ENCODE results near the gene FRRS1. TPM values are rescaled to one million over a fixed set of nuclear protein-coding genes. Genes with fewer than 3 reads are reported as not detected.

FRRS1 gene
- polyA plus RNA-seq, 1 donor from 2014 or later = not detected

GRCh38 chr1:99758073-99758511, 8.3 kb downstream of the FRRS1 start:
- no peak overlapping the region for H3K9ac ChIP-seq (ENCODE audit: low read length)
- no peak overlapping the region for H3K4me3 ChIP-seq (ENCODE audit: low read length)
- no peak overlapping the region for H2AFZ ChIP-seq (ENCODE audit: low read depth, low read length)
- H3K27me3 ChIP-seq (ENCODE audit: insufficient read depth, low read depth, low read length) = no peaks in the 10 kb centered on the region
- H4K20me1 ChIP-seq (ENCODE audit: insufficient read depth) = no peaks in the 10 kb centered on the region
- no peaks in the 10 kb centered on the region for H3K9me2 ChIP-seq (ENCODE audit: insufficient read depth, low read length)
- H3K4me2 ChIP-seq (ENCODE audit: low read length) = no peak overlapping the region
- TF ChIP-seq TAF1 (IDR thresholded peaks at IDR 0.05; ENCODE audit: low read depth) = no peak
- H3K36me3 ChIP-seq (ENCODE audit: insufficient read depth, low read length) = no peaks in the 10 kb centered on the region
- no peaks in the 10 kb centered on the region for H3K79me2 ChIP-seq (replicated peaks; ENCODE audit: insufficient read depth, low read length)
- no peaks in the 10 kb centered on the region for H3K9me3 ChIP-seq (ENCODE audit: low read length)
- no peaks in the 10 kb centered on the region for H3F3A ChIP-seq (ENCODE audit: insufficient read depth, low read length, poor library complexity, severe bottlenecking)
- no peak overlapping the region for H3K27ac ChIP-seq (ENCODE audit: low read length)

- H3K36me3 ChIP-seq (ENCODE audit: insufficient read depth, low read length) = no peaks in the 10 kb centered on the region
- H3K4me3 ChIP-seq (ENCODE audit: low read length) = no peak overlapping the region
- H3K27ac ChIP-seq (ENCODE audit: low read length) = no peak overlapping the region
- H3K27me3 ChIP-seq (ENCODE audit: insufficient read depth, low read depth, low read length) = no peaks in the 10 kb centered on the region
- no peaks in the 10 kb centered on the region for H4K20me1 ChIP-seq (ENCODE audit: insufficient read depth)
- no peak overlapping the region for H2AFZ ChIP-seq (ENCODE audit: low read depth, low read length)
- H3K79me2 ChIP-seq (replicated peaks; ENCODE audit: insufficient read depth, low read length) = no peaks in the 10 kb centered on the region
- TF ChIP-seq POLR2AphosphoS5 (IDR thresholded peaks at IDR 0.05) (no peak), CTCF (IDR thresholded peaks at IDR 0.05; ENCODE audit: poor library complexity, severe bottlenecking) (no peak), EZH2 (IDR thresholded peaks at IDR 0.05; ENCODE audit: borderline replicate concordance, insufficient read depth, low read length, poor library complexity, severe bottlenecking) (no peak), MXI1 (conservative IDR thresholded peaks at IDR 0.05; ENCODE audit: poor library complexity, severe bottlenecking) (no peak), REST (IDR thresholded peaks at IDR 0.05; ENCODE audit: borderline replicate concordance) (no peak), EP300 (conservative IDR thresholded peaks at IDR 0.05; ENCODE audit: poor library complexity, severe bottlenecking) (no peak), TAF1 (IDR thresholded peaks at IDR 0.05; ENCODE audit: low read depth) (no peak), RAD21 (conservative IDR thresholded peaks at IDR 0.05) (no peak), SMC3 (conservative IDR thresholded peaks at IDR 0.05; ENCODE audit: poor library complexity) (no peak)
- no peak overlapping the region for H3K4me2 ChIP-seq (ENCODE audit: low read length)
- H3K9me2 ChIP-seq (ENCODE audit: insufficient read depth, low read length) = no peaks in the 10 kb centered on the region
- H3K9ac ChIP-seq (ENCODE audit: low read length) = no peak overlapping the region
- H3K9me3 ChIP-seq (ENCODE audit: low read length) = no peaks in the 10 kb centered on the region
- no peaks in the 10 kb centered on the region for H3F3A ChIP-seq (ENCODE audit: insufficient read depth, low read length, poor library complexity, severe bottlenecking)
Observed at GRCh38 chr1:99756598-99756997, 9.8 kb downstream of the FRRS1 start.

GRCh38 chr1:99755664-99756063, 10.8 kb downstream of the FRRS1 start:
- Histone ChIP-seq H3K9ac (ENCODE audit: low read length) (no peak overlapping the region), H3F3A (ENCODE audit: insufficient read depth, low read length, poor library complexity, severe bottlenecking) (no peaks in the 10 kb centered on the region), H3K4me3 (ENCODE audit: low read length) (no peak overlapping the region), H3K36me3 (ENCODE audit: insufficient read depth, low read length) (no peaks in the 10 kb centered on the region), H4K20me1 (ENCODE audit: insufficient read depth) (no peaks in the 10 kb centered on the region), H3K9me3 (ENCODE audit: low read length) (no peaks in the 10 kb centered on the region), H3K9me2 (ENCODE audit: insufficient read depth, low read length) (no peaks in the 10 kb centered on the region), H2AFZ (ENCODE audit: low read depth, low read length) (no peak overlapping the region), H3K27me3 (ENCODE audit: insufficient read depth, low read depth, low read length) (no peaks in the 10 kb centered on the region), H3K79me2 (replicated peaks; ENCODE audit: insufficient read depth, low read length) (no peaks in the 10 kb centered on the region), H3K4me2 (ENCODE audit: low read length) (no peak overlapping the region), H3K27ac (ENCODE audit: low read length) (no peak overlapping the region)
- no peak for TF ChIP-seq RAD21 (conservative IDR thresholded peaks at IDR 0.05)
- TF ChIP-seq SMC3 (conservative IDR thresholded peaks at IDR 0.05; ENCODE audit: poor library complexity) = no peak
- TF ChIP-seq CTCF (IDR thresholded peaks at IDR 0.05; ENCODE audit: poor library complexity, severe bottlenecking) = no peak
- TF ChIP-seq EZH2 (IDR thresholded peaks at IDR 0.05; ENCODE audit: borderline replicate concordance, insufficient read depth, low read length, poor library complexity, severe bottlenecking) = no peak
- TF ChIP-seq POLR2AphosphoS5 (IDR thresholded peaks at IDR 0.05) = no peak
- TF ChIP-seq REST (IDR thresholded peaks at IDR 0.05; ENCODE audit: borderline replicate concordance) = no peak
- TF ChIP-seq EP300 (conservative IDR thresholded peaks at IDR 0.05; ENCODE audit: poor library complexity, severe bottlenecking) = no peak
- TF ChIP-seq MXI1 (conservative IDR thresholded peaks at IDR 0.05; ENCODE audit: poor library complexity, severe bottlenecking) = no peak
- no peak for TF ChIP-seq TAF1 (IDR thresholded peaks at IDR 0.05; ENCODE audit: low read depth)

All from neural cell (in vitro differentiated cells).